SU-DHL-6 (cell line): Measurements from ENCODE around the gene DEPDC4.

ENCODE experiments used
- H2AFZ ChIP-seq: fragments of 200-600 bp; sonication (generic); 2 replicates; pipeline ENCODE4 v1.6.1; 2014; ENCODE audit warnings: low read depth, mild to moderate bottlenecking, moderate library complexity, mixed read lengths, antibody characterized with exemption, low read length; ENCODE audit not compliant: severe bottlenecking
- H3F3A ChIP-seq: fragments of 200-600 bp; shearing (Covaris generic); 2 replicates; pipeline ENCODE4 v1.6.0; 2016; ENCODE audit warnings: antibody characterized with exemption, mild to moderate bottlenecking; ENCODE audit not compliant: insufficient read depth
- H3K27ac ChIP-seq: fragments of 200-600 bp; sonication (generic); 2 replicates; pipeline ENCODE4 v1.5.1; 2016; ENCODE audit warnings: low read depth, mild to moderate bottlenecking, low read length, moderate library complexity, mixed read lengths
- H3K27me3 ChIP-seq: fragments of 200-600 bp; sonication (generic), shearing (Covaris generic); 2 replicates; pipeline ENCODE4 v1.6.0; 2014; ENCODE audit warnings: mild to moderate bottlenecking, low read length
- H3K36me3 ChIP-seq: fragments of 200-600 bp; sonication (generic); 2 replicates; pipeline ENCODE4 v1.6.1; 2014; ENCODE audit warnings: mild to moderate bottlenecking, low read length, mixed read lengths
- H3K4me2 ChIP-seq: fragments of 300-600, 200-600 bp; shearing (Covaris generic), sonication (generic); 2 replicates; pipeline ENCODE4 v1.6.0; 2014; ENCODE audit warnings: low read length, low read depth, mild to moderate bottlenecking; ENCODE audit not compliant: poor library complexity, severe bottlenecking
- H3K4me3 ChIP-seq: fragments of 200-600 bp; sonication (generic); 2 replicates; pipeline ENCODE4 v1.5.1; 2014; ENCODE audit warnings: antibody characterized with exemption, low read length, mild to moderate bottlenecking, mixed read lengths; ENCODE audit not compliant: insufficient read depth, poor library complexity, severe bottlenecking
- H3K79me2 ChIP-seq: fragments of 200-600 bp; sonication (generic); 2 replicates; pipeline ENCODE4 v1.6.1; 2014; ENCODE audit warnings: mild to moderate bottlenecking, low read length, moderate library complexity; ENCODE audit not compliant: insufficient read depth
- H3K9ac ChIP-seq: fragments of 200-600 bp; sonication (generic); 2 replicates; pipeline ENCODE4 v1.7.0; 2014; ENCODE audit warnings: mild to moderate bottlenecking, low read length
- H3K9me2 ChIP-seq: fragments of 200-600 bp; sonication (generic); replicated peaks from 2 replicates; pipeline ENCODE4 v1.6.1; 2014; ENCODE audit warnings: low read length; ENCODE audit not compliant: insufficient read depth
- H3K9me3 ChIP-seq: fragments of 200-600 bp; sonication (generic); 2 replicates; pipeline ENCODE4 v1.6.1; 2014; ENCODE audit warnings: low read length, mixed read lengths; ENCODE audit not compliant: insufficient read depth
- H4K20me1 ChIP-seq: fragments of 200-600 bp; sonication (generic); 2 replicates; pipeline ENCODE4 v1.6.1; 2014; ENCODE audit warnings: low read depth, mild to moderate bottlenecking, antibody characterized with exemption, low read length, moderate library complexity, mixed read lengths
- EZH2phosphoT487 ChIP-seq: fragments of 200-600 bp; sonication (generic), shearing (Covaris generic); conservative IDR thresholded peaks from 2 replicates; pipeline ENCODE4 v1.6.1; 2018; ENCODE audit warnings: mild to moderate bottlenecking, antibody characterized with exemption, low read length, moderate library complexity, mixed read lengths
- TF ChIP-seq, protein P1 (sequence below): fragments of 200-600 bp; sonication (generic); IDR thresholded peaks from one replicate; pipeline ENCODE4 v1.5.1; 2017; ENCODE audit warnings: antibody characterized with exemption, mild to moderate bottlenecking, low read length, moderate library complexity; ENCODE audit not compliant: insufficient read depth, poor library complexity, severe bottlenecking

The DEPDC4 gene

GRCh38 chr12:100279607-100280244, 12.8 kb upstream of the DEPDC4 start:
- Histone ChIP-seq H3K4me3 (no peak overlapping the region), H3K9me2 (no peaks in the 10 kb centered on the region), H2AFZ (no peak overlapping the region), H3K79me2 (peaks cover 69% of the 10 kb centered on the region), H3K27me3 (no peaks in the 10 kb centered on the region), H3F3A (no peaks in the 10 kb centered on the region), H3K9me3 (no peaks in the 10 kb centered on the region), H3K4me2 (no peak overlapping the region), H4K20me1 (no peaks in the 10 kb centered on the region), H3K36me3 (no peaks in the 10 kb centered on the region), H3K9ac (no peak overlapping the region), H3K27ac (no peak overlapping the region)
- no peak for TF ChIP-seq EZH2phosphoT487
- TF ChIP-seq, protein P1, sequence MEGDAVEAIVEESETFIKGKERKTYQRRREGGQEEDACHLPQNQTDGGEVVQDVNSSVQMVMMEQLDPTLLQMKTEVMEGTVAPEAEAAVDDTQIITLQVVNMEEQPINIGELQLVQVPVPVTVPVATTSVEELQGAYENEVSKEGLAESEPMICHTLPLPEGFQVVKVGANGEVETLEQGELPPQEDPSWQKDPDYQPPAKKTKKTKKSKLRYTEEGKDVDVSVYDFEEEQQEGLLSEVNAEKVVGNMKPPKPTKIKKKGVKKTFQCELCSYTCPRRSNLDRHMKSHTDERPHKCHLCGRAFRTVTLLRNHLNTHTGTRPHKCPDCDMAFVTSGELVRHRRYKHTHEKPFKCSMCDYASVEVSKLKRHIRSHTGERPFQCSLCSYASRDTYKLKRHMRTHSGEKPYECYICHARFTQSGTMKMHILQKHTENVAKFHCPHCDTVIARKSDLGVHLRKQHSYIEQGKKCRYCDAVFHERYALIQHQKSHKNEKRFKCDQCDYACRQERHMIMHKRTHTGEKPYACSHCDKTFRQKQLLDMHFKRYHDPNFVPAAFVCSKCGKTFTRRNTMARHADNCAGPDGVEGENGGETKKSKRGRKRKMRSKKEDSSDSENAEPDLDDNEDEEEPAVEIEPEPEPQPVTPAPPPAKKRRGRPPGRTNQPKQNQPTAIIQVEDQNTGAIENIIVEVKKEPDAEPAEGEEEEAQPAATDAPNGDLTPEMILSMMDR: no peak

GRCh38 chr12:100279159-100279558, 12.3 kb upstream of the DEPDC4 start:
- H3K79me2 ChIP-seq: peaks cover 75% of the 10 kb centered on the region
- no peaks in the 10 kb centered on the region for H3K9me3 ChIP-seq
- no peaks in the 10 kb centered on the region for H3K36me3 ChIP-seq
- no peak overlapping the region for H3K4me2 ChIP-seq
- H2AFZ ChIP-seq: no peak overlapping the region
- H3F3A ChIP-seq: no peaks in the 10 kb centered on the region
- TF ChIP-seq, protein P1: no peak
- no peak for TF ChIP-seq EZH2phosphoT487
- H3K4me3 ChIP-seq: no peak overlapping the region
- H3K9ac ChIP-seq: no peak overlapping the region
- H4K20me1 ChIP-seq: no peaks in the 10 kb centered on the region
- no peak overlapping the region for H3K27ac ChIP-seq
- no peaks in the 10 kb centered on the region for H3K27me3 ChIP-seq
- H3K9me2 ChIP-seq: no peaks in the 10 kb centered on the region

- H2AFZ ChIP-seq: no peak overlapping the region
- no peak for TF ChIP-seq EZH2phosphoT487
- TF ChIP-seq, protein P1: no peak
- no peaks in the 10 kb centered on the region for H3K27me3 ChIP-seq
- H4K20me1 ChIP-seq: peaks cover 2% of the 10 kb centered on the region
- no peaks in the 10 kb centered on the region for H3F3A ChIP-seq
- no peak overlapping the region for H3K4me3 ChIP-seq
- peaks cover 89% of the 10 kb centered on the region for H3K79me2 ChIP-seq
- H3K36me3 ChIP-seq: no peaks in the 10 kb centered on the region; the same call in 1 of the 2 replicates
- H3K4me2 ChIP-seq: no peak overlapping the region
- no peak overlapping the region for H3K27ac ChIP-seq
- no peak overlapping the region for H3K9ac ChIP-seq
- H3K9me2 ChIP-seq: no peaks in the 10 kb centered on the region
- H3K9me3 ChIP-seq: no peaks in the 10 kb centered on the region
Observed at GRCh38 chr12:100274291-100274690, 7.4 kb upstream of the DEPDC4 start.
